Kasumi-1 (cell line): Measurements from ENCODE around the gene HOXB13.

ENCODE experiments used
- DNase-seq, 2 experiments: peaks; one replicate each; lab custom pipeline; 2025; lab: John Stamatoyannopoulos, UW

The HOXB13 gene

GRCh38 chr17:48704361-48705248 is 23.9 kb downstream of the HOXB13 start:
- no peak for DNase-seq

DNA sequence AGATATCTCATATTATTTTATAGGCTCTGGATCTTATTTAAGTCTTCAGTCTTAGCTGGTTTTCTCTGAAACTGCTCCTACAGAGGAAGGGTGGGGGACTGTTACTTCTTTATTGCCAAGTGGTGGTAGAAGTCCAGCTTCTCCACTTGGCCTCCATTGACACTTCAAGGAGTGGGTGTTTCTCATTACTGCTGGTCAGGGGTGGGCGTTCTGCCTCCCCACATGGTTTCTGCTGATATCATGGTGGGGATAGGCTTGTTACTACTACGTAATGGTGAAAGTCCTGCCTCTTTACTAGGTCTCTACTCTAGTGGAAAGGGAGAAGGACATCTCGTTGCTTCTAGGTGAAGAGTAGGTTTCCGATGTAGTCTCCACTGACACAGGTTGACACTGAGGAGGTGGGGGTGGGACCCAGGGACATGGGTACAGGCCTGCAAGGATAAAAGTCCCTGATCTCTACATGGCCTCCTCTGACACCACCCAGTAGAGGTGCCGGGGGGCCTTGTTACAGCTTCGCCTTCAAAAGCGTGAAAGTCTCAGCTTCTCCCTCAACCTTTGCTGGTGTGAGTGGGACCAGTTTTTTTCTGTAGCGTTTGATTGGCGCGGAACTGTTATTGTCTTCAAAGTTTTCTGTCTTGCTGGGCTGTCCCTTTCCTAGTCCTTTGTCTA is 26.6 kb downstream of the HOXB13 start:
- DNase-seq: no peak

- DNase-seq: no peak
These were observed 35.4 kb downstream of the HOXB13 start for GRCh38 chr17:48693178-48693577.

- DNase-seq: no peak
These were observed 36.5 kb downstream of the HOXB13 start for GRCh38 chr17:48692049-48692448.

- no peak for DNase-seq
These were observed 37.9 kb downstream of the HOXB13 start for GRCh38 chr17:48690655-48691054.

- no peak for DNase-seq
These were observed 46.9 kb downstream of the HOXB13 start for GRCh38 chr17:48681609-48682008.

GRCh38 chr17:48679385-48680096 is 49.0 kb downstream of the HOXB13 start:
- DNase-seq: no peak

DNA sequence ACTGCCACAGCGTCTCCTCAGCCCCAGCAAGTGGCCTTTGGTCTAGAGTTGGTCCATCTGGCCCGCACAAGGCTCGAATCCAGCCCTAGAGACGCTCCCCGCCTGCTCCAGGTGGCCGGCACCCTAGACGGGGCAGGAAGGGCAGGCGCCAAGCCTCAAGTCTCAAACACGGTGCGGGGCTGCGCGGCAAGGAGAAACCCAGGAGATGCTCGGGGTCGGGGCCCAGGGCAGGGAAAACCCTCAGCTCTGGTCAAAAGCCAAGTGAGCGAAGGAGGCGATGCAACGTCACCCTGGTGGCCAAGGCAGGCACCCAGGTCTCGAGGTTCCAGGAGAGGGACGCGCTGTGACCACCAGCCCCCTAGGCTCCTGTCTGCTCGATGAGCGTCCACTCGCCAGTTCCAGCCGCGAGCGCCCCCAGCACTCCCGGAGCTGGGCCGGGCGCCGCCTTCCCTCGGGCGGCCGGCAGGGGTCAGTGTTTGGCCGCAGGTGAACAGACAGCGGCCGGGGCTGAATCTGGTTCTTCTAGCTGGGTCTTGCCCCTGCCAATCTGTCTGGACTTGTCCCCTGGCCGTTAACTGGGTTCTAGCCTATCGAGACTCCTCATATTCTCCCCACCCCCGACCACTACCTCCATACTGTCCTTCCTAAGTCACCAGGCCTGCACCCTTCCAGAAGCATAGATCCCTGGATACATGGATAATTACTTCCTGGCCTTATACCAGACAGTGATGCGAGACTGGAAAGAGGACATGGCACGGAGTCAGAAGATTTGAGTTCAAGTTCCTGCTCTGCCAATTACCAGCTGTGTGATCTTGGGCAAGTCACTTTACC is 50.2 kb downstream of the HOXB13 start:
- DNase-seq: peak; percentile 41 to 66

GRCh38 chr17:48676963-48677558 is 51.5 kb downstream of the HOXB13 start:
- no peak for DNase-seq
